Body of pancreas (tissue), 4 donors: ENCODE data around the gene DUOXA1. TPM values are rescaled to one million over a fixed set of nuclear protein-coding genes. Genes with fewer than 3 reads are reported as not detected.

Experiments
- ATAC-seq: fragments of 150-250 bp; one replicate; pipeline ENCODE4 v1.9.1; 2016
- DNase-seq, 4 donors: peaks; one replicate each; pipeline ENCODE4 v3.0.0-alpha.2; 2019
- H3K27ac ChIP-seq, 4 donors: fragments of 200-600 bp; sonication (generic); 1 replicate in 3 of 4; 2 replicates in 1 of 4; pipeline versions ENCODE4 v1.5.1 to v1.6.1; 2016 to 2019; ENCODE audit warnings: mild to moderate bottlenecking in 1 of 4, mixed read lengths in 1 of 4, moderate library complexity in 1 of 4
- H3K27me3 ChIP-seq, 2 donors: fragments of 200-600 bp; sonication (generic); one replicate each; pipeline ENCODE4 v1.6.0; 2016; ENCODE audit warnings: mild to moderate bottlenecking in 1 of 2
- H3K36me3 ChIP-seq, 2 donors: fragments of 200-600 bp; sonication (generic); replicated peaks in 1 of 2; 2 replicates each; pipeline ENCODE4 v1.5.1; 2016; ENCODE audit warnings: low read depth in 2 of 2; ENCODE audit not compliant: insufficient read depth in 1 of 2
- H3K4me1 ChIP-seq: fragments of 200-600 bp; sonication (generic); one replicate; pipeline ENCODE4 v1.6.0; 2016
- H3K4me3 ChIP-seq, 2 donors: fragments of 200-600 bp; sonication (generic); 1 replicate in 1 of 2; 2 replicates in 1 of 2; pipeline ENCODE4 v1.5.1; 2016 to 2019
- H3K9me3 ChIP-seq, 3 donors: fragments of 200-600 bp; sonication (generic); 1 replicate in 2 of 3; 2 replicates in 1 of 3; pipeline ENCODE4 v1.5.1; 2016
- CTCF ChIP-seq, 7 experiments: fragments of 450-650 bp in 4 of 7; fragments of 200-600 bp in 3 of 7; sonication (generic) in 3 of 7; IDR thresholded peaks; one replicate each; pipeline ENCODE4 v1.5.1; 2016 to 2019; ENCODE audit warnings: antibody characterized with exemption in 7 of 7
- POLR2A ChIP-seq, 3 donors: fragments of 450-650 bp; IDR thresholded peaks; one replicate each; pipeline ENCODE4 v1.6.1; 2016; ENCODE audit warnings: antibody characterized with exemption in 3 of 3, mild to moderate bottlenecking in 2 of 3
- WGBS, 2 donors: methylation state at CpG; one replicate each; pipeline ENCODE4 v1.1.5; 2017; 5-methylcytosine and 5-hydroxymethylcytosine counted together
- intact Hi-C: fragments of 100-400 bp; cut with DNase I; formaldehyde crosslinking; loops from one replicate; pipeline ENCODE4 v1.15.1; 2023
- total RNA-seq, 2 donors: library from RNA; depleted of rRNA; stranded (reverse); fragments of >200 nt; gene quantifications; one replicate each; pipeline ENCODE4 v1.1.0, GENCODE V29; 2016

The DUOXA1 gene
- total RNA-seq, 2 donors from 2014 or later, result not detected

GRCh38 chr15:45100884-45101625, 28.6 kb downstream of the DUOXA1 start:
- TF ChIP-seq POLR2A (IDR thresholded peaks at IDR 0.05), result no peak
- no peak for TF ChIP-seq CTCF (IDR thresholded peaks at IDR 0.05)
- H3K4me1 ChIP-seq, result no peaks in the 10 kb centered on the region
- DNase-seq (no peak), ATAC-seq (no peak)
- no peak overlapping the region for H3K27ac ChIP-seq
- H3K4me3 ChIP-seq, result no peak overlapping the region
- H3K27me3 ChIP-seq, result no peaks in the 10 kb centered on the region
- 66 to 77% methylated on average over 7 of the region's 7 CpGs for WGBS, 2 donors
- H3K9me3 ChIP-seq, result no peaks in the 10 kb centered on the region
- no peaks in the 10 kb centered on the region for H3K36me3 ChIP-seq
- intact Hi-C loops, result no loop called here

- 81 to 84% methylated on average over 22 to 23 of the region's 23 CpGs for WGBS, 2 donors
- H3K36me3 ChIP-seq, result no peaks in the 10 kb centered on the region
Observed at GRCh38 chr15:45099549-45100165, 30.0 kb downstream of the DUOXA1 start.

GRCh38 chr15:45097466-45097865, 32.2 kb downstream of the DUOXA1 start:
- no peaks in the 10 kb centered on the region for H3K36me3 ChIP-seq
- no peaks in the 10 kb centered on the region for H3K9me3 ChIP-seq
- TF ChIP-seq POLR2A (IDR thresholded peaks at IDR 0.05) (no peak), CTCF (IDR thresholded peaks at IDR 0.05) (no peak)
- H3K27me3 ChIP-seq, result no peaks in the 10 kb centered on the region
- WGBS, 2 donors, result 94 to 96% methylated on average over 6 to 7 of the region's 7 CpGs
- no peak overlapping the region for H3K4me3 ChIP-seq
- no peak overlapping the region for H3K27ac ChIP-seq
- no peaks in the 10 kb centered on the region for H3K4me1 ChIP-seq
- intact Hi-C loops, result no loop called here
- ATAC-seq, result no peak
- DNase-seq, result no peak

More at GRCh38 chr15:45099549-45100165, 30.0 kb downstream of the DUOXA1 start:
- no peaks in the 10 kb centered on the region for H3K27me3 ChIP-seq
- intact Hi-C loops, result no loop called here
- ATAC-seq (no peak), DNase-seq (no peak)
- no peak overlapping the region for H3K27ac ChIP-seq
- no peak for TF ChIP-seq POLR2A (IDR thresholded peaks at IDR 0.05)
- no peak for TF ChIP-seq CTCF (IDR thresholded peaks at IDR 0.05)
- H3K4me1 ChIP-seq, result no peaks in the 10 kb centered on the region
- no peak overlapping the region for H3K4me3 ChIP-seq
- no peaks in the 10 kb centered on the region for H3K9me3 ChIP-seq

GRCh38 chr15:45095661-45096060, 34.0 kb downstream of the DUOXA1 start:
- Histone ChIP-seq H3K27me3 (no peaks in the 10 kb centered on the region), H3K9me3 (no peaks in the 10 kb centered on the region), H3K4me1 (no peaks in the 10 kb centered on the region), H3K4me3 (no peak overlapping the region), H3K36me3 (no peaks in the 10 kb centered on the region), H3K27ac (no peak overlapping the region)
- DNase-seq (no peak), ATAC-seq (no peak)
- 73 to 83% methylated on average over 6 to 9 of the region's 11 CpGs for WGBS, 2 donors
- intact Hi-C loops, result no loop called here
- no peak for TF ChIP-seq CTCF (IDR thresholded peaks at IDR 0.05)
- TF ChIP-seq POLR2A (IDR thresholded peaks at IDR 0.05), result no peak
